Measurements from ENCODE around the gene SLC35A3.
"Not testable (repeated sequence)": the region's sequence is repeated elsewhere in the genome, so short reads cannot be mapped to it uniquely, and the experiment has no call there.

SLC35A3 gene

DNA sequence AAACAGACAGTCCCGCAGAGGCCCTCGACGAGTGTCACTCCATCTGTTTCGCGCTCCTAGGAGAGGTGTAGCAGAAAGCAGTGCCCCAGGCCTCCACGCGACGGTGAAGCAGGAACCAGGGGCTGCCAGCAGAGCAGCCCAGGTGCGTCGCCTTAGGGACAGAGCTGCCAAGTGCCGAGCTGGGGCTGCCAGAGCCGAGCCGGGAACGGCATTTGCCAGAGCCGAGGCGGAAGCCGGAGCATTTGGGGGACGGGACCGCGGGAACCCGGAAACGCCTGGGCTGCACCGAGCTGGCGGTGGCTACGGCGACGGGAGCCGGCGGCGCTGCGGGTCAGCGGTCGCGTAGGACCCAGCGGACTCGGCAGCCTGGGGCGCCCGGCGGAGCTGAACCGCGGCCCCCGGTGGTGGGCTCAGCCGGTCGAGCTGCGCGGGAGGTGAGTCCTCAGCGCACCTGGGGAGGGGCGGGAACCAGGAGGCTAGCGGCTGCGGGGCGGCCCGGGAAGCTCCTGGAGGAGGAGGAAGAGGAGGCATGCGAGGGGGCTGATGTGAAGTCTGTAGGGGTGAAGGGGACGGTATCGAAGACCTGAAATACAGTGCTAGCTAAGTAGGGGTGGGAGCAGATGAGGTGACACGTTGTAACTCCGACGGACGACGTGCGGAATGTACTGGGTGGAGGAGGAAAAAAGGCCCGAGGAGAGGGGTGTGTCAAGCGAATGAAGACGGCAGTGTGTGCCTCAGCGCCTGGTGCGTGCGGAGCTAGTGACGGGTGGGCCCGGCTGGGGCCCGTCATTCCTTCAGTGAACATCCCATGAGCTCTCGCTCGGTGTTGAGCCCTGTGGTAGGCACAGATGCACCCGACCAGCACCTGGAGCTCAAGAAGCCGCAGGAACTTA lies at the start of gene SLC35A3:
TSS of gene SLC35A3 (plus strand) at position 268 of the 893 bp plus-strand sequence. CDS start 23,559 bp downstream, outside the sequence.
- DNase-seq, result peak; percentile 65

DNA sequence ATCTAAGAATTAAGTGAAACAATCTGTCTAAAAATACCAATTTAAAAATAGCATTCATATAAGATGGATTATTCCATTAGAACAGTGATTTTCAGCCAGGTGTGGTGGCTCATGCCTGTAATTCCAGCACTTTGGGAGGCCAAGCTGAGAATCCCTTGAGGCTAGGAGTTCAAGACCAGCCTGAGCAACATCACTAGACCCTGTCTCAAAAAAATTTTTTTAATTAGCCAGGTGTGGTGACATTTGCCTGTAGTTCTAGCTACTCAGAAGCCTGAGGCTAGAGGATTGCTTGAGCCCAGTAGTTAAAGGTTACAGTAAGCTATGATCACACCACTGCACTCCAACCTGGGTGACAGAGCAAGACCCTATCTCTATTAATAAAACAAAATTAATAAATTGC lies 35.0 kb upstream of the SLC35A3 start:
- DNase-seq, result no peak

DNA sequence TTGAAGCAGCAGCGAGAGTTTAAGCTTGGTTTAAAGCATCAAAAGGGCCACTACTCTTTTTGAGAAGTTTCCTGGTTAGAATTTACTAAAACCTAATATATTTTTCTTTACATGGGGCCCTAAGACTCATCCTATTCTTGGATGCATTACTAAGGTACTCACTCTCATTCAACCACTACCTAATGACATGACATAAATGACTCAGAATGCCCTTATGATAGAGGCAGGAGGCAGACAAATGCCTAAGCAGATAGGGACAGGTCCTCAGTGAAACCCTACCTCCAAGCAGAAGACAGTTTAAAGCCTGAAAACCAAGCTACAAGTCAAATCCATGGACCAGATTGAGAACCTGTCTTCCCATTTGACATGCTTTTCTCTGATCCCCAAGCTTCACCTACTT lies 34.3 kb upstream of the SLC35A3 start:
- no peak for DNase-seq

DNA sequence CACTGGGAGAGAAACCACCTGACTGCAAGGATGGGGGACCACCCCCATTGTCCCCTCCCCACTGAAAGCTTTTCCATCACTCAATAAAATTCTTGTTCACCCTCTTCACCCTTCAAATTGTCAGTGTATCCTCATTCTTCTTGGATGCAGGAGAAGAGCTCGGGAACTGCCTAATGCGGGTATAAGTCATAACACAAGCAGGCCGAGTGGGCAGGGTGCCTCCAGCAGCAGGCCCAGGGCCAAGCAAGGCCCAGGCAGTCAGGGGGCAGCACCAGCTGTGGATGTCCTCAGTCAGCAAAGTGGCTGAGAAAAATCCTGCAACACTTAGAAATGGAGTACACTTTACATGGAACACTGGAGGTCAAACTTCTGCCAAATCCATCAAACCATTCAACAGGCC lies 33.7 kb upstream of the SLC35A3 start:
- no peak for DNase-seq

GRCh38 chr1:99942723-99943122 lies 27.1 kb upstream of the SLC35A3 start:
- DNase-seq, result no peak

DNA sequence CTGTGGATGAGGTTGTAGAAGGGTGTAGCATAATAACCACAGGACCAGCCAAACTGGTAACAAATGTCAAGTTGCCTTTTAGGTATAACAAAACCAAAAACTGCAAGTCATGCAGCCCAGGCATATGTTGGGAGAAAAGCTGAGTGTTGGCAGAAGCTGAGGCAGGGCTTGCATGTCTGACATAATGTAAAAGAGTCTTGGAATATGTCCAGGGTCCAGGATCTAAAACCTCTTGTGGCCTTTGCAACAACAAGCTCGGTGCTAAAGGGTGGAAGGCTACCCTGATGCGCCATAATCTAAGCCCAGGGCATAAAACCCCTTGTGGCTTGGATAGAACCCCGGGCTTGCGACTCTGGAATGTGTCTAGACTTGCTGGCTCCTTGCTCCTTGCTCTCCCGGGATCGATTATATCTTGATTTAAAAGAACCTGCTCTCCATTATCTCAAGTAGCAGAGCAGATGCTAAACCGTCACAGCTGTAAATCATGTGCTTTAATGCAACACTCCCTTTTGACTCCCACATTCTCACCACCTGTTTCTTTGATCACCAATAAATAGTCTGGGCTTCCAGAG lies 26.5 kb upstream of the SLC35A3 start:
- no peak for DNase-seq

- DNase-seq, result no peak
These were observed 25.6 kb upstream of the SLC35A3 start for GRCh38 chr1:99944192-99944591.

GRCh38 chr1:99945174-99945573 lies 24.6 kb upstream of the SLC35A3 start:
- no peak for DNase-seq

GRCh38 chr1:99950486-99950885 lies 19.3 kb upstream of the SLC35A3 start:
- DNase-seq, result no peak

GRCh38 chr1:99952522-99952921 lies 17.3 kb upstream of the SLC35A3 start:
- DNase-seq, result no peak

DNA sequence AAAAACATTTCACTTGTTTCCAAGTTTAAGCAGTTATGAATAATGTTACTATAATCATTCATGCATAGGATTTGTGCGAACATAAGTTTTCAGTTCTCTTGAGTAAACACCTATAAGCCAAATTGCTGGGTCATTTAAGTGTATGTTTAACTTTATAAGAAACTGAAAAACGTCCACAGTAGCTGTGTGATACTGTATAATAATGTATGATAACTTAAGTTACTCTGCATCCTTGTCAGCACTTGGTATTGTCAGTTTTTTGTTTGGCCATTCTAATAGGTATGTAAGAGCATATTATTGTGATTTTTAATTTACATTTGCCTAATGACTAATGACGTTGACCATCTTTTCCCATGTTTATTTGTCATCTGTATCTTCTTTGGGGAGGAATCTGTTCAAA lies 14.4 kb upstream of the SLC35A3 start:
- no peak for DNase-seq

DNA sequence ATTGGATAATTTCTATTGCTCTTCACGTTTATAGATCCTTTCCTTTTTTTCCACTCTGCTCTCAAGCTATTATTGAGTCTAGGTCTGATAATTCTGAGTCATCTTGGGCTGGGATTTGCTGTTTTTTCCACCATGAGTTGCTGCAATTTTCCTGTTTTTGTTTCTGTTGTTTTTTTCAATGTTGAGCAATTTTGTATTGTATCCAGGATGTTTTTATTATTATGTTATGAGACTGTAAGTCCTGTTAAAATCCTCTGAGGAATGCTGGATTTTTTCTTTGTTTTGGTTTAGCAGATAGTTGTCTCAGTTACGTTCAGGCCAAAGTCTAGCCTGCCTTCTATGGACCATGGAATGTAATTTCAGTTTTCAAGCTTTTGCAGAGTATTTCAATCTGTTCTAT lies 13.0 kb upstream of the SLC35A3 start:
- no peak for DNase-seq

DNA sequence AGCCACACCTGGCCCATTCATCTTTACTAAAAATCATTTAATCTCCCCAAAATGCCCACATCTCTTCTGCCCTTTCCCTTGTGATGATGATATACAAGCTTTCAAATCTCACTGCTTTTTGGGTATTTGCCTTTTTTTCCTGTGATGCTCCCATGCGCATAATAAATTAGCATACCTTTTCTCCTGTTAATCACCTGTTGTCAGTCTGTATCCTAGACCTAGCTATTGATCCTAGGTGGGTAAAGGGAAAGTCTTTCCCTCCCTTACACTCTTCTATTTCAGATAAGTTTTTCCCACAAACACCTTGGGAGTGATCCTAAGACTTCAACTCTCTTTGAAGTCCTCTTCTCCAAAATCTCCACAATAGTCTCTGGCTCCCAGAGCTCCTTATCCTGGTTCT lies 12.0 kb upstream of the SLC35A3 start:
- DNase-seq, result no peak

- DNase-seq, result not testable (repeated sequence)
These were observed 10.5 kb upstream of the SLC35A3 start for GRCh38 chr1:99959189-99959705.

DNA sequence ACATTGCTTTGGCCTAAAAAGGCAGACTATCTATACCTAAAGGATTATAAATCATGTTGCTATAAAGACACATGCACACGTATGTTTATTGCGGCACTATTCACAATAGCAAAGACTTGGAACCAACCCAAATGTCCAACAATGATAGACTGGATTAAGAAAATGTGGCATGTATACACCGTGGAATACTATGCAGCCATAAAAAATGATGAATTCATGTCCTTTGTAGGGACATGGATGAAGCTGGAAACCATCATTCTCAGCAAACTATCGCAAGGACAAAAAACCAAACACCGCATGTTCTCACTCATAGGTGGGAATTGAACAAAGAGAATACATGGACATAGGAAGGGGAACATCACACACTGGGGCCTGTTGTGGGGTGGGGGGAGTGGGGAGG lies 9.5 kb upstream of the SLC35A3 start:
- DNase-seq, result not testable (repeated sequence)

DNA sequence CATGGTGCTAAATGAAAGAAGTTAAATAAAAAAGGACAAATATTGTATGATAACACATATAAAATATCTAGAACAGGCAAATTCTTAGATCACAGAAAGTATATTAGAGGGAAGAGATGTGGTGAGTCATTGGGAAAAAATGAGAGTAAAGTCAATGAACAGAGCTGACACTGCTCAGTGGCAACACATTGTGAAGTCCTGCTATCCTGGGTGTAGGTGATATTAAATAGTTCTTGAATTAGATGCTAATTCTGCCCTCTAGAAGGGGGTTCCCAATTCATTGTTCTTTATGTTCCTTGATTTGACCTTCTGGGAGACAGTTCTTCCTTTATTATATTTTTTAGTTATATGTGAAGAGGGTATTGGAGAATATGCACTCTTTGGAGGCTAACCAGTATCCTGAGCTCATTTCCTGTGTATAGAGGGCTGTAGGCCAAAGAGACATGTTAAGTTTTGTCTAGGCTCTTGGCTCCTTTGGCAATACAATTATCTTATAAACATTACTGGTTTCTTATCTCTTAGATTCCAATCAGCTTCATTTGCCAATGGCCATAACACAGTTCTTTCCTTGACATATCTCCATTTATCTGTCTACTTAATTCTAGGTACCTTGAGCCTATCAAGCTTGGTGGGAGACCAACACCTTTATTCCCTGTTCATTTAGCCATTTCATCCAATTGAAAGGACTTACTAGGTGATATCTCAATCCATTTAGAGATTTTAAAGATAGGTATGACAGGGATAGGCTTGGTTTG lies 6.6 kb upstream of the SLC35A3 start:
- no peak for DNase-seq

GRCh38 chr1:99964806-99965205 lies 5.0 kb upstream of the SLC35A3 start:
- no peak for DNase-seq

DNA sequence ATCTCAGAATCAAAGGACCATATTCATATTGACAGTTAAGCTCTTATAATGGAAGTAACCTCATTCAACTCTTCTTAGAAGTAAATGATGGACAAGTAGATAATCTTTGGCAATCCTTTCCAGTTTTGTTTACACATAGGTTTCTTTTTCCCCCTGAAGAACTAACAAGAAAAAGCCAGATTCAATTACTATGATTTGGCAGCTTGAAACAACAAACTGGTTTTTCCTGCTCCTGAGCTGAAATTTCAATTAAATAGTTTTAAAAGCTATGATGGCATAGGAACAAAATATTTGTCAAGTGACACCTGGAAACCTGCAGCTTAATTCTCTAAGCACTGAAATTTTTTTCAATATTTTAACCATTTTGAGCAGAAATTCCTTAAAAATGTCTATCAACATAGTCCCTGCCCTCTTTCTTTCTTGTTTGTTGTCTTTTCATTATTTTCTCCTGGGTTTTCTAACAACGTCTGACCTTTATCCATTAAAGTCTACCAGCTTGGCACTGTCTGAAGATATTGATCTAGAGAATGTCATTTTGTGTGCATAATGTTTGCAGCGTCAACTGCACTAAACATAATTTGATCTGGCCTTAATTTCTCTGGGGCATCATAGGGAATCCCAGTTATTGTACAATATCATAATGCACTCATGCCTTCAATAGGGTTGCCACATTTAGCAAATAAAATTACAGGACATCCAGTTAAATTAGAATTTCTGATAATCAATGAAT lies 4.0 kb upstream of the SLC35A3 start:
- DNase-seq, result no peak

DNA sequence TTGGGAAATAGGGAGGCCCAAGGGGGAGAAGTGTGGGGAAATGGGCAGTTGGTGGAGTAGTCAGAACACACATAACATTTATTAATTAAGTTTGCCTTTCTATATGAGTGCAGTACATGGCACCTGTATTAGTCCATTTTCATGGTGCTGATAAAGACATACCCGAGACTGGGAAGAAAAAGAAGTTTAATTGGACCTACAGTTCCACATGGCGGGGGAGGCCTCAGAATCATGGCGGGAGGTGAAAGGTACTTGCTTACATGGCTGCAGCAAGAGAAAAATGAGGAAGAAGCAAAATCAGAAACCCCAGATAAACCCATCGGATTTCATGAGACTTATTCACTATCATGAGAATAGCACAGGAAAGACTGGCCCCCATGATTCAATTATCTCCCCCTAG lies 1.6 kb upstream of the SLC35A3 start:
- DNase-seq, result no peak

DNA sequence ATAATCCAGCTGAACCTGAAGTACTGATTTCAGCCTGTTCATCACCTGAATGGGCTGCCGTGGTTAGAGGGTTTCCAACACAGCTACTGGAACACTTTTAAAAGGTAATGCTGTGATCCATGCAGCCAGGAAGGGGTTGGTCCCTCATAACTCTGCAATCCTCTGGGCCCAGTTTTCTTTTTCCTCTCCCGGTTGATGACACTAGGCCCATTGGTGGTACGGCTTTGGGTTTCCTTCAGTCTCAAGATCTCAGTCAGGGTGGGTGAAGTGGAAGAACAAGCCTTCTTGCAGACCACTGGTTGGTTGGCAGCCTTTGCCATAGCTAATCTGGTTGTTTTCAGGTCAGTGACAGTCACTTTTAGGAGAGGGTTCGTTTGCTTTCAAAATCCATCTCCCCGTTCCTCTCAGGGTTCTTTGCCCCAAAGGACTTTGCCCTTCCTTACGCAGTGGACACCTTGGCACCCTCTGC lies 502 bp upstream of the SLC35A3 start:
- no peak for DNase-seq

DNA sequence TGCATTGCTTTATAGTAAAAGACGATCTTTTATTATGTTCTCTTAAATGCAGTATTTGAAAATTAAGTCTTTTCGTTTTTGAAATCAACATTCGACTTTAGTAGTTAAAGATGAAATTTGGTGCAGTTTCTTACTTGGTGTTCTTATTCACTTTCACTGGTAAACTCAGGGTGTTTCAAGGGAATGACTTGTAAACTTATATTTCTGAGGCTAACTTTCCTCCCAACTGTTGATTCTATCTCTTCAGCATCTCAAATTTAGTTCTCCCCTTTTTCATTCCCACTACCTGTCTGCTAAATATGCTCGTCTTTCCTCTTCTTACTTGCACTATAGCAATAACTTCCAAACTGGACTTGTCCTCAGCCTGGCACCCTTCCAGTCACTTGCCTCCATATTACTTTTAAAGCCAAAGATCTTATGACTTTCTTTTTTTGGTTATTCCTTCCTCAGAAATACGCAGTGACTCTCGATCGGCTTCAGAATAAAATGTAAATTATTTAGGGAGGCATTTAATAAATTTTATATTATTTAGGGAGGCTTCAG lies 988 bp downstream of the SLC35A3 start:
- no peak for DNase-seq

DNA sequence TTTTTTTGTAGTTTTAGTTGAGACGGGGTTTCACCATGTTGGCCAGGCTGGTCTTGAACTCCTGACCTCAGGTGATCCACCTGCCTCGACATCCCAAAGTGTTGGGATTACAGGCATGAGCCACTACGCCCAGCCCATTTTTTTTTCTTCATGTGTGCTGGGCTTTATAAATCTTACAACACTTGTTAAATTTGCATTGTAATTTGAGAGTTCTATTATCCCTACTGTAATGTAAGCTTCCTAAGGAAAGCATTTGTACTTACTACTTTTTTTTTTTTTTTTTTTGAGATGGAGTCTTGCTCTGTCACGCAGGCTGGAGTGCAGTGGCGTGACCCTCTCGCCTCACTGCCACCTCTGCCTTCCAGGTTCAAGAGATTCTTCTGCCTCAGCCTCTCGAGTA lies 2.3 kb downstream of the SLC35A3 start:
- not testable (repeated sequence) for DNase-seq

All from 8988T (cell line).